Activated CD4-positive, CD25-positive, alpha-beta regulatory T cell treated with anti-CD3 and anti-CD28 coated beads, Interleukin-2, amount 50 U/mL, for 72 hours (primary cell): ENCODE data around the gene IARS1.

Experiments used
- DNase-seq: peaks from one replicate; pipeline ENCODE4 v3.0.0; 2021

IARS1 gene

DNA sequence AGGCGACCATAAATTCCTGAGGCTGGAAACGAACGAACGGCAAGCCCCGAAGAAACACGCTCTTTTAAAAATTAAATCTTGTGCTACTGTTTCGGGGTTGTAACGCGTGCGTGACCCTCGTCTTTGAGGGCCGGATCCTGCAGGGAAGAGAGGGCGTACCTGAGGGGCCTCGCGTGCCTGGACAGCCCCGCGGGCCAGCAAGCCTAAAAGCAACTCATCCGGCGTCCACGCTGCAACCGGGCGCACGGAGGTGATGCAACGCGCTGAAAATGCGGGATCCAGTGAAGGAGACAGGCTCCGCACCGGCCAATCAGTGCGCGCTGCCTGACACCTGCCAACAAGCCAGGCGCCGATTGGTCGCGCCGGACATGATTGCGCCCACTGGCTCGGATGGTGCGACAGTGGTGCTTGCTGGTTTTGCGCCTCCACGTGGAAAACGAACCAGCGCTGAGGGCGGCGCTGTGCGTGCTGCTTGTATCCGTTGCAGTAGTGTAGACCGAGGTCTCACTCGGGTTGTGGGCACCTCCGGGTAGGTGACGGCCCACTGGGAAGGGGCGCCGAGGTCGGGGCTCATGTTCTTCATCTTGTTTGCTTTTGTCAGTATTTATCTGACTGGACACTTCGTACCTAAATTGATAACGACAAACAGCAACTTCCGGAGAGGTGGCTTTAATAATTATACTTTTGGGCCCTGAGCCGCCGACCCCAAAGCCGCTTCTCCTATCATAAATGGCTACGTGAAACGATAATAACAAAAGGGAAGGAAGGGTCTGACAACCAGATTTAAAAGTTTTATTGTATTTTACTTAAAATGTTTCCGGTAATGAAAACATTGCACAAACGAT is at the start of gene IARS1:
Gene IARS1, minus strand, starts transcription at position 246 of the 845 bp plus-strand sequence. CDS start 4,278 bp downstream, outside the sequence.
- DNase-seq: peak; percentile 100

- no peak for DNase-seq
Measured at GRCh38 chr9:92342825-92343488, 49.5 kb upstream of the IARS1 start.

GRCh38 chr9:92341578-92341977 is 48.1 kb upstream of the IARS1 start:
- no peak for DNase-seq

GRCh38 chr9:92333282-92333634 is 39.8 kb upstream of the IARS1 start:
- DNase-seq: no peak

DNA sequence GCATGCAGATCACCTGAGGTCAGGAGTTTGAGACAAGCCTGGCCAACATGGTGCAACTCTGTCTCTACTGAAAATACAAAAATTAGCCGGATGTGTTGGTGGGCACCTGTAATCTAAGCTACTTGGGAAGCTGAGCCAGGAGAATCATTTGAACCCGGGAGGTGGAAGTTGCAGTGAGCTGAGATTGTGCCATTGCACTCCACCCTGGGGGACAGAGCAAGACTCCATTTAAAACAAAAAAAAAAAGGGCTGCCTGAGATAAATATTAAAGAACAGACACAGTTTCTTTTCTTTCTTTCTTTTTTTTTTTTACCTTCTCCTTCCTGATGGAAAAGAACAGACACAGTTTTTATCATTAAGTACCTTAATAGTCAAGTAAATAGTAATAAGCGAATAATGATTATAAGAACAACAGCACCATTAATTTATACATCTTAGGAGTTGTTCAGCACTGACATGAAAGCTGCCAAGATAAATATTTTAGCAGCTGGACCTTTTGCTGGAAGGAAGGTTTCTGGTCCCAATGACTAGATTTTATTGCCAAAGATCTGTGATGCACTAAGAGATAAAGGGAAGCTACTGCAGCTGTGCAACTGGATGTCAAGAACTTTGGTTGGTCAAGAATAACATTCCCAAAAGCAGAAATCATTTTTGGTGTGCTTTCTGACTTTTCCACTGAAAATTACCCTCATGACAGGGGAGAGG is 39.2 kb upstream of the IARS1 start:
- no peak for DNase-seq

DNA sequence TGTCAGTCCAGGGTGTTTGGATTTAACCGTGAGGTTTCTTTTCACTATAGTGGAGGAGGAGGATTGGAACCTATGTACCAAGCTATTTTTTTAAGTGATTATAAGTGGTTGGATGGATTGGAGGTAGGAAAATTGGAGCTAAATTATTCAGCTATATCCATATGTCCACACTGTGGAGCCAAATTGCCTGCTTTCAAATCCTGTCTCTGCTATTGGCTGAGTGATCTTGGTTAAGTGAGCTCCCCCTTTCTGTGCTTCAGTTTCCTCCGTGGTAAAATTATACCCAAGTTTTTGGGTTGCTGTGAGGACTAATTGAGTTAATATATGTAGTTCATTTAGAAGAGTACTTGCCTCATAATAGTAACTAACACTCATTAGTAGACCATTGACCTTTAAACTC is 34.7 kb upstream of the IARS1 start:
- DNase-seq: no peak

DNA sequence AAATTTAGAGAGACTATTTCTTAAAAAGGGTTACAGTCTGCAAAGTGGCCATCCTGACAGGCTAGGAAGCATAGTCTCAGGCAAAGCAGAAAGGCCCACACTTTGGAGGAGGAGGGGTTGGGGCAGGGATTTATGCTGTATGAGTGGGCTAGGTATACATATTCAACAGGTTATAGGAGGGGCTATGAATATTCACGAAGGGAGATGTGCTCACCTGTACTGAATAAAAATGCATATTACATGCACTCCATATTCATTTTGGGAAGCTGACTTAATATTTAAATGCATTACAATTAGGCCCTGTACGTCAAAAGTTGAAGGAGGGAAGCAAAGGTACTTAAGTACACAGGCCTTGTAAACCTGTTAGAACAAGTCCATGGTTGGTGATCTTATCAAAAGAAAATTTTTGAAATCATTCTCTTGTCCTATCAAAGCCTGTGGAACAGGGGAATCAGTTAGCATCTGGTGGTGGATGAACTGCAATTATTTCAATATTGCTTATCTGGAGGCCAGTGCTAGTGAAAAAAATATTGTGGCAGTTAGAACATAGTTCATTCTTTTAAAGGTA is 33.9 kb upstream of the IARS1 start:
- no peak for DNase-seq

GRCh38 chr9:92325991-92326500 is 32.5 kb upstream of the IARS1 start:
- no peak for DNase-seq

DNA sequence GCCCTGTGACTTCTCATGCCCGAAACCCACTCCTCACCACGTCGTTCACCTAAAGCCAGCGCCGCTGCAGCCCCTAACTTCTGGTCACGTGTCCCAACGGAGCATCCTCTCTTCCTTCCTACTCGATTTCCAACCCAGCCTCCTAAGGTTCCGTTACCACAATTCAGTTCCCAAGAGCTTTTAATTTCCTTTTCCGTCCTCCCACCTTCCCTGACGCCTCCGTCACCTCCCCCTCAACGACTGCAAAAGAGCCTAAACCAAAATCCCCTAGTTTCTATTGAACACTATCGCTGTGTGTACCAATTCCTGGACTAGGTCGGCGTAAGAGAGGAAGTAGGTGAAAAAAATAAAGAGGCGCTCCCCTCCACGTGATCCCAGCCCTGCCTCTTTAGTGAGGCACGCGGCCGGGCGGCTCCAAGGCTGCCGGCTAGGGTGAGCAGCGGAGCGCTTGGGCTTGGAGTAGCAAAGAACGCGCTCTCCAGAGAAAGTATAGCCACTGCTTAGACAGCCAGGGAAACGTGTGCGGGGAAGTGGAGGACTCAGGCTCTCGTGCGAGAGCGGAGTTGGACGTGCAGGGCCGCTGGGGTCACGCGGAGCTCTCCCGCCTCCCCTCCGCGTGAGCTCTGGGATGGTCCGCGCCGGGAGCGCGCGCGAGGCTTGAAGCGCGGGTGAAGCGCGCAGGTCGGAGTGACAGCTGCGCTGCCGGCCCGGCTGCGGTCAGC is 31.9 kb upstream of the IARS1 start, which contains the start of the genes CENPP and NOL8:
Gene CENPP, plus strand, starts transcription at position 685 of the 722 bp plus-strand sequence.
Gene NOL8, minus strand, starts transcription at position 82 of the 722 bp plus-strand sequence. CDS start 1,189 bp downstream, outside the sequence.
- DNase-seq: peak; percentile 84

- peak; percentile 67 for DNase-seq
Measured at GRCh38 chr9:92324889-92325268, 31.4 kb upstream of the IARS1 start.

DNA sequence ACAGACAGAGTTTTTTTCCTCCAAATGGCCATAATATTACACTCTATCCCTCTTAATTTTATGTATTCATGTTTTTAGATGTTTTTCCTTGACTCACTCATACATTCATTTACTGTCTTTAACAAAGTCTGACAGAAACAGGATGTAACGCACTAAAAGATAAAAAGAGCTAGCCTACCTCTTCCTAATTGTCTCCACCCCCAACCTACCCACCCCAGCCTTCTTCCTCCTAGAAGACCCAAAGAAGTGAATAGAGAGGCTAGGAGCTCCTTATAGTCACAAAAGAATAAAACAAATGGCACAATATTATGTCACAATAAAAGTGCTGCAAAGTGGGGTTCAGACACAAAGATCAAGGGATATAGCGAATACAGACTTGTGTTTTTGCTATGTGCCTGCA is 30.9 kb upstream of the IARS1 start:
- no peak for DNase-seq

GRCh38 chr9:92315456-92315855 is 22.0 kb upstream of the IARS1 start:
- DNase-seq: no peak

DNA sequence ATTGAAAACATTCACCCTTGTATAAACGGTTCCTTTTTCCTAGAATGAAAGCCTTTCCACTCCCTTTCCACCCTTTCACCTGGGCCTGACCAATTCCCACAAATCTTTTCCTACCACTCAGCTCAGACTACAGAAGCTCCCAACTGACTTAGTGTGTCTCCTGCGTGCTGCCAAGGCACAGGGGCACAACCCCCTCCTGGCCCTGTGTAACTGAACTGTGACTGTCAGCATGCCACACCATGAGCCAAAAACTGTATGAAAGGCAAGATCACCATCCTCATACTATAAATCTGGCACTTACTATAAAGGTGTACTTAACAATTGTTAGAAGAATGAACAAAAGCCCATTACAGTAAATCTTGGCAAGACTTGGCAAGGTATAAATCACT is 20.1 kb upstream of the IARS1 start:
- no peak for DNase-seq

DNA sequence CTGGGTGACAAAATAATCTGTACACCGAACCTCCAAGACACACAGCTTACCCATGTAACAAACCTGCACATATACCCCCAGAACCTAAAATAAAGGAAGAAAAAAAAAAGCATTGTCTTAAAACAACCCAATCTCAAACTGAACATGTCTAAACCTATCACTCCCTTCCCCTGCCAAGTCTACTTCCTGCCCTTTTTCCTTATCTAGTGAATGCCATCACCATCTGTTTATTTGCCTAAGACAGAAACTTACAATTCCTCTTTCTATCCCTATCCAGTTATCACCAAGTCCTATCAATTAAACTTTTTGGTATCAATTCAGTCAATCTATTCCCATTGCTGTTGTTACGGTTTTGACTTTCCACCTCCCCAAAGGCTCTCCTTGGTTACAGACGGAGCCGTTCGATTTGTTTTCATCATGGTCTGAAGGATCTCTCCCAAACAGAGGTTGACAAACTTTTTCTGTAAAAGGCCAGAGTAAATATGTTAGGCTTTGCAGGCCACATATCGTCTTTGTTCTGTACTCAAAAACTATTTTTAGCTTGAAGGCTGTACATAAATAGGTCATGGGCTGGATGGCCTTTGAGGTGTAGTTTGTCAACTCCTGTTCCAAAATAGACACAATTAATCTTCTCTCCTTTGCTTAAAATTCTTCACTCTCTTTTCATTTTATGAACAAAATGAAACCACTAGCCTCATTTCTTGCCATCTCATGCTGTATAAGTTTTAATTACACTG is 19.6 kb upstream of the IARS1 start:
- no peak for DNase-seq

DNA sequence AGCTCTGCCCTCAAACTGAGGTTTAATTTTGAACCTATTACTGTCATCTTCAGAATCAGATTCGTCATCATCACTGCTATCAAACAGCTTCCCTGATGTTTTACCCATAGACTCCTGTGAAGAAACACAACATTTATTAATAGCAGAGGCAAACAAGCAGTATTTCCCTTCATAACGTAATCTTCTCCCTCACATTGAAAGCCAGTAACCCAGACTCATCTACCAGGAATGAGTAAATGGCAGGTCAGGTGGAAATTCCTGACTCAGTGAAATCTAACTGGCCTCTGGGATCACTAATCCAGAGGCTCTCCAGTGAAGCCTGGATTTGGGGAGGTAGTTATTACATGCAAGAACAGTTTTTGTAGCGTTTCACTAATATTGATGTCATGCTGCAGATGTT is 17.1 kb upstream of the IARS1 start:
- no peak for DNase-seq

DNA sequence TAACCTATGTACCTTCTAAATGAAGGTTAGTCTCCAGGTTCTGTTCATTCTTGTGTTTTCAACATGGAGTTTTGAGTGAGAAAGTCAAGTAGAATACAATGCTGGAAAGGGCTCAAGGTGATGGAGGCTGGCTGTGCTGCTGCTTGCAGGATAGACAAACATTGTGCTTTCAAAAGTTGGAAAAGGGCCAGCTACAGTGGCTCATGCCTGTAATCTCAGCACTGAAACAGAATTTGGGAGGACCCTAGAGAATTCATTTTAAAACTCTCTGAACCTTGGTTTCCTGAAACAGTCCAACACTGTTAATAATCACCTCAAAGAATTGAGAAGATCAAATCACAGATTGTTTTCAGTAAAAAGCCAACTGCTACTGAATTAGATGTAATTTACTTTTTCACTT is 15.4 kb upstream of the IARS1 start:
- no peak for DNase-seq

DNA sequence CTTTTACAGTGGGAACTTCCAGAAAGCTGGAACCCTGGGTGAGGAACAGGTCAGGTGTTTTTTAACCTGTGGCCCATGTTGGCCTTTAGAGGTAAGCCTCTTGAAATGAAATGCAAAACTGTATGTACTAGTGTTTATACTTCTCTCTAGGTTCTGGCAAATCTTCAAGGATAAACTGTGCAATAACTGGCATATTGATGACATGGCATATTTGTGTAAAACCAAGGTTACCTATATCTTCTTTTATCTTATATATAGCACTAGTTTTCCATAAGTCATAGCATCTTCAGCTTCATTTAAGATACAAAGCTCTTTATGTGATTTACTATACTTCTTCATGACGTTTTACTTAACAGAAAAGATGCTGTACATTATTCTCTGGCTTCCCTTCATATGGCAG is 7.4 kb upstream of the IARS1 start:
- DNase-seq: no peak

DNA sequence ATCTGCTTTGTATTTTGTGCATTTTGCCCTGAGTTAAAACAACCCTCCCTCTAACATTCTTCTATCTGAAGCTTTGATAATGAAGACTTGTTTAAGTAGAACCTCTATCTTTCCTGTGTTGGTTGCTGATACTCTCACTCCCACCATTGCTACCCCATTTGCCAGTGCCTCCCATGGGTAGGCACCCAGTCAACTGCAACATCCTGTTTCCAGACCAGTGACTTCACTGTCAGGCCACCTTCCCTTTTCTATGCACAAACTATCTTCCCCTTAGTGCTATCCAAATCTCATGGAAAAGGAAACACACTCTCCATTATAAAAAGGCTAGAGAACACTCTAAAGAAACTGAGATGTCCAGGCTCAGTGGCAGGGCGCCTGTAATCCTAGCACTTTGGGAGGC is 5.6 kb upstream of the IARS1 start:
- no peak for DNase-seq

GRCh38 chr9:92298036-92298435 is 4.5 kb upstream of the IARS1 start:
- DNase-seq: no peak

DNA sequence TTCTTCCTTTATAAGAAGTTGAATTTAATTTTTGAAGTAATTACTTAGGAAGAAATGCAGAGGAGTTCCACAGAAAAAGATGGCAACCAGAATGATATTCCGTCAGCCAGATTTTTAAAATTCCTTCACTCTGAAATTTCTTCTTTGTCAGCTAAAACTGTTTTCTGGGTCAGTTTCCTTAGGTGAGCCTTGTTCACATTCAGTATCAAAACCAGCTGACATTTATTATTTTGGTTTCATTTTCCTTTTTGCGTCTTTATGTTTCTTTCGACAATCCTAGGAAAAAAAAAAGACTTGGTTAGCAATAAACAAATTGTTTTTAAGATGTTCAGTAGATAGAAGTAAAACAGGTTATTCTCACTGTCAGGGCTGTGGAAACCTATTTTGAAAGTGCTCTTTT is 4.1 kb upstream of the IARS1 start:
- no peak for DNase-seq

DNA sequence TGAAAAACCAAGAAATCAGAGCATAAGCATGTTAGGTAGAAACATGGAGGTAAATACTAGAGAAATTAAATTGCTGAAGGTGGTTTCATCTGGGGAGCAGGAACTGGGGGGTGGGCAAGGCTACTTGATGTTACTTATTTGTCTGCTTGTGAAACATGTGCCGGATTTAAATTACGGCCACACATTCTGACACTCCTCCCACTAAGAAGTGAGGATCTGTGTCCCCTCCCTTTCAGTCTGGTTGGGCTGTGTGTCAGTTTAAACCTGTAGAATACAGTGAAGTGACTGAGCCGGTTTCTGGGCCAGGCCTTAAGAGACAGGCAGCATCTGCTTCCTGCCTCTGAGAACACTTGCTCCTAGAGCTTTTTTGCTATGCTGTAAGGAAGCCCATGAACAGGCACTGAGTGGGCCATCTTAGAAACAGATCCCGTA is 2.3 kb upstream of the IARS1 start:
- no peak for DNase-seq
